HG02870 (cell line): ENCODE measurements around the gene PIGM.

Source experiments
- ATAC-seq: cut with Tn5 transposase; IDR thresholded peaks from one replicate; pipeline ENCODE4 v1.9.1; 2021; ENCODE audit warnings: mild to moderate bottlenecking, moderate library complexity; ENCODE audit not compliant: unreplicated experiment

PIGM gene

DNA sequence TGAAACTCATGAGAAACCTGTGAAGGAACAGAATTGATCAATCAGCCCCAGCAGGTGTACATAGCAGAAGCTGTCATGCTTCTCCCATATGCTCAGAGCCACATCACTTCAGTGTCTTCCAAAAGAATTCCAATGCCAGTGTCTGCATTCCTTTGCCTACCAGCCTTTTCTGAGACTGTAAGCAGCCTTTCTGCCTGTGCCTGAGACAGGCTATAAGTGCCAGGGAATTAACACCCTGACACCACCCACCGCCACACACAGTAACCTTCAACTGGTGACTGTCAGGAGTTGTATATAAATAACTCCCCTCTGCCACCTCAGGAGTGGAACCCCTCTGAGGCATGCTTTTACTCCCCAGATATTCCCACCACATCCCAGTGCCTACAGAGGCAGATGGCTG, 39.6 kb downstream of the PIGM start:
- no peak for ATAC-seq

DNA sequence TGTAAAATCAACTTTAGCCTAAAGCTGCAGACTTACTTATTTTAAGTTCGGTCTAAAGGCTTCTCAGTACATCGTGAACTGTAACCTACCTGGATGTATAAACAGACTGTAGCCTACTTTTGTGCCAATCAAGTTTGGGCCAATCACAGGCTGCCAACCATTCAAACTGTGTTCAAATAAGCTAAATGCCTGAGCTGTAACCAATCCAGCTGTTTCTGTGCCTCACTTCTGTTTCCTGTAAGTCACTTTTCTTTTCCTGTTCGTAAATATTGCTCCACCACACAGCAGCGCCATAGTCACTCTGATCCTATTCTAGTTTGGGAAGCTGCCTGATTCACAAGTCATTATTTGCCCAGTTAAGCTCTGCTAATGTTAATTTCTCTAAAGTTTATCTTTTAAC, 40.3 kb downstream of the PIGM start:
- ATAC-seq: no peak

DNA sequence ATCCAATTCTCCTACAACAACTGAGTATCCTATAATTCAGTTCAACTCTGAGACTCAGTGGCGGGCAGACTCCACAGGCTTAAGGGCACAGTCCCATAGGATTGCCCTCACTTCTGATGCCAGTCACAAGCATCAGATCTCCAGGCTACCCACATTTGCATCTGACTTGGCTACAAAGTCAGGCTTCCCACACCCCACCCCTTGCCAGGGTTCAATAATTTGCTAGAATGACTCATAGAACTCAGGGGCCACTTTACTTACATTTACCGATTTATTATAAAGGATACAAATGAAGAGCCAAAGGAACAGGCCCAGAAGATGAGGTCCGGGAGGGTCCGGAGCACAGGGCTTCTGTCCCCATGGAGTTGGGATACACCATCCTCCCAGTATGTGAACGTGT, 41.8 kb downstream of the PIGM start:
- no peak for ATAC-seq

DNA sequence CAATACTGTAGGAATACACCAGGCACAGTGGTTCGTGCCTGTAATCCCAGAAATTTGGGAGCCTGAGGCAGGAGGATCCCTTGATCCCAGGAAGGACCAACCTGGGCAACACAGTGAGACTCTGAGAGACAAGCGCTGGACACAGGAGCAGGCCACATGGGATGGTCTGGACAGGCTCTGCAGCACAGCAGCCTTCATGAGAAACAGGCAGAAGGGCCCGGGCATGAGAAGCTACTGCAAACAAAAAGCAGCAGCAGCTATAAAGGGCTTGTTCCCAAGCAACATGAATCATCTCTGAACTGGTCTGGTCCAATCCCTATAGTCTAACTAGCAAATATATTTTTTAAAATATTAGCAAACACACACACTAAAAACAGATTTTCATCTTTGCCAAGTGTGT, 42.2 kb downstream of the PIGM start:
- ATAC-seq: no peak

DNA sequence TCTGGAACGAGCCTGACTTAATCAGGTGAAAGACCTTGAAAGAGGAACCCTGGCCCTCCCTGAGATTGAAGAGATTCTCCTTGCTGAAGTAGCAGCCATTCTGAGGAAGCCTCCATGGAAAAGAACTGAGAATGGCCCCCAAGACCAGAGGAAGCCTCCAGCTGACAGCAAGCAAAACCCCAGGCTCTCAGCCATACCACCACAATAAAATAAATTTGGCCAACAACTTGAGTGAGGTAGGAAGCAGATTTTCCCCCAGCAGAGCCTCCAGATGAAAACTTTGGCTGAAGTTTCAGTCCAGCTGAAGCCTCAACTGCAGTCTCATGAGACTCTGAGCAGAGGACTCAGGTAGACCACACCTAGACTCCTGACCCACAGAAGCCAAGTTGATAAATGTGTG, 43.8 kb downstream of the PIGM start:
- no peak for ATAC-seq

DNA sequence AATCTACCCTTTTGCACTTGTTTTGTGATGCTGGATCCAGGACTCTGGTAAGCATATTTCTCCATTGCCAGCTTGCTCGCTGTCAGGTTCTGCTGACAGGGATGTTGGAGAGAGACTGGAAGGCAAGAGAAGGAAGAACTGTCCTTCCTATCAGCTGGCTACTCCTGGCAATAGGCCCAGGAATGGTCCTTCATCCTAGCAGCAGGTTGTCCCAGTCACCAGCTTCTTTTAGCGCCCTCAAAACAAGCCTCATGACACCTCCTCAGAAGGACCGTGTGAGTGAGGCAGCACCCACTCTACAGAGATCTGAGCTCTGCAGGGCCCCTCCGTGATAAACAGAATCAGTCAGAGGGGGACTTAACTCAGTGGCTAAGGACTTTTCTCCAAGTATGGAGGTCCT, 44.6 kb downstream of the PIGM start:
- ATAC-seq: no peak

DNA sequence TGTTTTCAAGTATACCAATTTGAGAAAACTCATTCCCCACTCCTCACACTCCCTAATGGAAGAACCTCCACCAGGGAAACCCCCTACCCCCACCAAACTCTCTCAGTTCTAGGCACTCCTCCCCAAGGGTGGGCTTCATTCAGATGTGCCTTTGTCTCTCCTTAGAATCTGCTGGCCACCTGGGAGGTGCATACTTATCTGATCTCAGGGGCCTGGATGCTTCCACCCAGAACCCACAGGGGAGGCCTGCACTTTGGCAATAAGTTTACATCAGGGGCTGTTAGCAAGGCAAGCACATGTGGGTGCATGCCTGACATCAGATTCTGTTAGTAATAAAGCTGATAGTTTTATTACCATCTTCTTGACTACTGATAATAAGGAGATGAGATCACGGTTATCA, 45.3 kb downstream of the PIGM start:
- ATAC-seq: no peak

DNA sequence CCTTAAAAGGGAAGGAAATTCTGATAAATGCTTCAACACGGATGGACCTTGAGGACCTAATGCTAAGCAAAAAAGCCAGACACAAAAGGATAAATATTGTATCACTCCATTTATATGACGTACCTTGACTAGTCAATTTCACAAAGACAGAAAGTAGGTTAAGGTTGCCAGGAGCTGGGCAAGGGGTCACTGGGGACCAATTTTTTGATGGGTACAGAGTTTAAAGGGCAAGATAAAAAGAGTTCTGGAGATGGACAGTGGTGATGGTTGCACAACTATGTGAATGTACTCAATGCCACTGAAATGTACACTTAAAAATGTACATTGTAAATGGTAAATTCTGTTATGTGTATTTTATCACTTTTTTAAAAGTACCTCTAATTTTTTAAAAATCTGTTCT, 45.7 kb downstream of the PIGM start:
- ATAC-seq: no peak

DNA sequence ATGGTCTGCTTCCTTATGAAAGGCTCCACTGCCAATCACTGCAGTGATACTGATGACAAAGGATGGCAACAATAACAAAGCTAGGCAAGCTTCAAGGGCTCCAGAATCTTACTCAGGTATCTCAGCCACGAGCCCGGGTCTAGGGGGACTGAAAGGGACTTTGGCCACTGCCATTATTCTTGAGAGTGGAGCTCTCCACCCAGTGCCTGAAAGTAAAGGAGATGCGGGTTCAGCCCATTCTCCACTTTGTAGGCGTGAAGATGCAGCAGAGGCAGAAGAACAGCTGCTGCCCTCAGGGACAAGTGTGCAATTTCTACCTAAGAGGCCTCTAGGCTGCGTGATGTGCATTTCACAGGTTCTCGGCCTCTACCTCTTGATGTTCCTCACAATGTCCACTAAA, 46.3 kb downstream of the PIGM start:
- no peak for ATAC-seq

DNA sequence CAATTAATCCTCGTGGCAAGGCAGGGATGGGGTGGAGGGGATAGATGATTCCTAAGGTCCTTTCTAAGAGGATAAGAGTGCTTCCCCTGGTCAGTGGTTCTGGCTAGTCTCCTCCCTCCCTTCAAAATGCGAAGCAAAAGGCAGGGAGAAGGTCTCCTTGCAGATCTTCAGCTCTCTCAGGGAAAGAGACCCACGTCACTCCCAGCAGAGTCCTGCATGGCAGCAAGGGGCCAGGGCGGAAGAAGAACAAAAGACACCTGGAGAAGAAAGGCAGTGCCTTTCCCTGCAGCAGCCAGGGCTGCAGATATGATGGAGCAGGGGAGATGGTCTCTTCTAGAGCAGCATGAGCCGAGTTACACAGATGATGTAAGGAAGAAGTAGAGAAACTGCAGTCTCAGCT, 48.1 kb downstream of the PIGM start:
- no peak for ATAC-seq

DNA sequence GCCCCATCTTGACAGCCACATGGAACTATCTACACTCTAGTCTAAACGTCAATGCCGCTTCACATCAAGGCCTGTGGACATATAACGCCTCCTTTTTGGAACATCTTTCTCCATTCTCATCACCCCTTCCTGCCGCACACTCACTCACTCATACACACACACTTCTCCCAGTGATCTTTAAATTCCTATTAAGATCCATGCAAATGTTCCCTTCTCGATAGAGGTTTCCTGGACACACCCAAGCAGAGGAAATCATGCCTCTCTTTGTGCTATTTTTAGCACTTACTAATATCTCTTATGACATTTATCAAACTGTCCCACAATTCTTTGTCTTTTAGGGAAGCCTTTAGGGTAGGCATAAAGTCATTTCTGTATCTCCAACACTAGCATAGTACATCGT, 49.5 kb downstream of the PIGM start:
- no peak for ATAC-seq

DNA sequence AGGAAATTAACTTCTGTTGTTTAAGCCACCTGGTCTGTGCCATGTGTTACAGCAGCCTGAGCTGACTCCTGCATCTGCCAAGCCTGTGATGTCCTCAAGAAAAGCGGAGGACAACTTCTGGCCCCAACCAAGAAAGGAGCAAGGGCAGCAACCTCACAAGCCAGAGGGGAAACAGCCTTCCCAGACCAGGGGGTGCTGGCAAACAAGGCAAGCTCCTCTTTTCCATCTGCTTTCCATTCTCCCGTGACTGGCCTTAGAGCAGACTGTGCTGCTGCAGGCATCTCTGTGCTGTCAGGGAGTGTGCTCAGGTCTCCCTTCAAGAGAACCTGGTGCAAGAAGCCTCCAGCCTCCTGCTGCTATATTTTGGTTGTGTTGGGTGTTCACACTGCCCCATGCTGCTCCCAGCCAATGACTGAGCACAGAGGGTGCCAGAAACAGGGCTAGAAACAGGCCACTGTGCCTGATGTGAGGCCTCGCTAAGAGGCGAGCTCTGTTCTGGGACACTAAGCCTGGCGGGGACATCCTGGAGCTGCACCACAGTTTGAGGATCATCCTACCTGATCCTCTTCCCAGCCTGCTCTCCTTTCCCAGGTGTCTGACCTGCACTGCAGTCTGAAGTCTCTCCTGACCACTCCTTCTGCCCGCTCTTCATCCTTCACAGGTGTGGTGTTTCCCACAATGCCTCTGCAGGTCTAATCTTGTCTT, 50.3 kb downstream of the PIGM start:
- ATAC-seq: no peak

DNA sequence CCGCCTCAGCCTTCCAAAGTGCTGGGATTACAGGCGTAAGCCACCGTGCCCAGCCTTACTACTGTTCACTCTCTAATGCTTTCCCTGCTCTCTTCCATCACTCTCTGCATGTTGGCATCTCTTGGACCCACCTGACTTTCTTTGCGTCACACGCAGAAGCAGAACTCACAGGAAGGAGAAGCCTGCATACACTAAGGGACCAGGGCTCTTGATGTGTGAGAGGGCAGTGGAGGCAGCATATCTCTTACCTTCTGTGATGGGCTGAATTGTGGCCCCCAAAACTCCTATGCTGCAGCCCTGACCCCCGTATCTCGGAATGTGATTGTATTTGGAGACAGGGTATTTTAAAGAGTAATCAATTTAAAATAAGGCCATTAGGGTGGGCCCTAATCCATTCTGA, 51.0 kb downstream of the PIGM start:
- ATAC-seq: no peak

DNA sequence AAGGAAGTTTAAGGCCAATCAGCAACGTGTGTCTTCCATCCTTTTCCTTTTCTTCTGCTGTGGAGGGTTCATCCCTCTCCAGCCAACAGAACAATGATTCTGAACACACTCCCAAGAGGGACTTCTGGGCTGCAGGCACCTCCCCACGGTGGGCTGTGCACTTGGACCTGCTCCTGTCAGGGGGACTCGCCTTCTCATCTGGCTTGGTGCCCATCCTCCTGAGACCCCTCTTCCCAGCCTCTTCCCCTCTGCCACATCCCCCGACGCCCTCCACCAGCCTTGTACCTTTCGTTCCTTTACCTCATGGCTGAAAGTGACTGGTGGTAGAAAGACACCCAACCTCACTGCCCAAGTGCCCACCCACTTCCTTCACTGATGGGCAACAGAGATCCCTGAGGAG, 51.7 kb downstream of the PIGM start:
- no peak for ATAC-seq

DNA sequence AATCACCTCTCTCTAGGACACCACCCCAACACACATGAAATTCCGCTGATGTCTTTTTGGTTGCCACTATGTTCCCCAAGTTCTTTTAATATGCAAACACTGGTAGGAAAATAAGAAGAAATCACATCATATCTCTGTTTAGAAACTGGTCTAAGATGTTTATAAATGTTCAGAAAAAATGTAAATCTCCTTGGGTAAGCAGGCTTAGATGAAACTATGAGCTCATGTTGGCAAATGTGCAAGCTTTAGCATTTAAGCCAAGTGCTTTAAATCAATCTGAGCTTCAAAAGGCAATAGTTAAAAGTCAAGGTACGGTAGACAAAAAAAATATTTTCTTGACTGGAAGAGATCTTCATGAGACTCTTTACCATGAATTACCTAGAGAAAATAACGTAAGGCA, 52.5 kb downstream of the PIGM start:
- no peak for ATAC-seq

DNA sequence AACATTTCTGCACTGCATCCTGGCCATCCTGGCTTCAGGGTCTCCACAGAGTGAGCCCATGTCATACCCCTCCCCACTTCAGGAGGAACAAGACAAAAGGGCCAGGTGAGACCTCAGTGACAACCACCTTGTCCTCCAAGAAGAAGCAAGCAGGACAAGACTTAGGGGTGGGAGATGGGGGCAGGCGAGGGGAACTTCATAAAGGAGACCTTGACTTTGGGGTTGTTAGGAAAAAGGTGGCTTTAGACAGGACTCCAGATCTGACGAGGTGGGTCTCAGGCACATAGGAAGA, 53.7 kb downstream of the PIGM start:
- no peak for ATAC-seq

DNA sequence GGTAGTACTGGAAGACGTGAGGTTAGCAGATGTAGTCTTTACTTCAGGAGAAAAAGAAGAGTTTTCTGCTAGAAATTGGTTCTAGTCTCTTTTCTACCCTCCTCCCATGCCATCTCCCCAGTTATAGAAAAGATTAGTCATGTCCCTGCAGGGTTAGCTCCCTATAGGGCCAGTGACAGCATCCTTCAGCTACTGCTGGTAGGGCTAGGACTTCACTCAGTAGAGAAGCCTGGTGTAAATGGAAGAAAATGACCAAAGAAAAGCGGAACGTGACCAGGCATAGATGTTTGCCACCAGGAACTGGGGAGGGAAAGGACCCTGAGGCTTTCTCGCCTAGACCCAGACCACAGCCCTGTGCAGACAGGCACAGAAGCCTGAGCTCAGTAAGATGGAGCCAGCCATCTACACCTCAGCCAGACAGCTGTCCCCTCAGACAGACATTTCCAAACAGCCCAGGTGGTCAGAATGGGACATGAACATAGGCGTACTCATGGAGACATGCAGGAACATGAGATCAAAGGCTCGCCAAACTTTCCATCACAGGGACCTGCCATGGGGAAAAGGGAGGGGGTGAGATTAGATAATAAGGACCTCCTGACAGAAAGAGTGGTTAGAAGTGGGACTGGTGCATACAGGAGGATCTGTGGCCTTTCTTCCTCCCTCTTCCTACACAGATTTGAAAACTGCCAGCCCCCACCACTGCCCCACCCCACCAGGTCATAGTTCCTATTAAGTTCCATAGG, 54.3 kb downstream of the PIGM start:
- ATAC-seq: no peak
